ENCODE results near the gene ADIPOR1.
"Not testable (repeated sequence)": the region's sequence is repeated elsewhere in the genome, so short reads cannot be mapped to it uniquely, and the experiment has no call there.

Gene ADIPOR1

DNA sequence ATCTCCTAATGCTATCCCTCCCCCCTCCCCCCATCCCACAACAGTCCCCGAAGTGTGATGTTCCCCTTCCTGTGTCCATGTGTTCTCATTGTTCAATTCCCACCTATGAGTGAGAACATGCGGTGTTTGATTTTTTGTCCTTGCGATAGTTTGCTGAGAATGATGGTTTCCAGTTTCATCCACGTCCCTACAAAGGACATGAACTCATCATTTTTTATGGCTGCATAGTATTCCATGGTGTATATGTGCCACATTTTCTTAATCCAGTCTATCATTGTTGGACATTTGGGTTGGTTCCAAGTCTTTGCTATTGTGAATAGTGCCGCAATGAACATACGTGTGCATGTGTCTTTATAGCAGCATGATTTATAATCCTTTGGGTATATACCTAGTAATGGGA lies 21.7 kb downstream of the ADIPOR1 start:
- DNase-seq (ENCODE audit: low spot score): not testable (repeated sequence)

DNA sequence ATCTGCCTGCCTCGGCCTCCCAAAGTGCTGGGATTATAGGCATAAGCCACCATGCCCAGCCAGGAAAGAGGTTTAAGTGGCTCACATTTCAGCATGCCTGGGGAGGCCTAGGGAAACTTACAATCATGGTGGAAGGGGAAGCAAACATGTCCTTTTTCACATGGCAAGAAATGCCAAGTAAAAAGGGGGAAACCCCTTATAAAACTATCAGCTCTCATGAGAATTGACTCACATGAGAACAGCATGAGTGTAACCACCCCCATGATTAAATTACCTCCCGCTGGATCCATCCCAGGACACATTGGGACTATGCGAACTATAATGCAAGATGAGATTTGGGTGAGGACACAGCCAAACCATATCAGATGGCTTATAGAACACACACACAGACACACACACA lies 22.3 kb downstream of the ADIPOR1 start:
- no peak for DNase-seq (ENCODE audit: low spot score)

DNA sequence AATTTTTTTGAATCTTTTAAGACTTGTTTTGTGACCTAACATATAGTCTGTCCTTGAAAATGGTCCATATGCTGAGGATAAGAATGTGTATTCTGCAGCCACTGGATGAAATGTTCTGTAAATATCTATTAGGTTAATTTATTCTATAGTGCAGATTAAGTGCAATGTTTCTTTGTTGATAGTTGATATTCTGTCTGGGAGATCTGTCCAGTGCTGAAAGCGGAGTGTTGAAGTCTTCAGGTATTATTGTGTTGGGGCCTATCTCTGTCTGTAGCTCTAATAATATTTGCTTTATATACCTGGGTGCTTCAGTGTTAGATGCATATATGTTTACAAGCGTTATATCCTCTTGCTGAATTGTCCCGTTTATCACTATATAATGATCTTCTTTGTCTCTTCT lies 23.4 kb downstream of the ADIPOR1 start:
- no peak for DNase-seq (ENCODE audit: low spot score)

DNA sequence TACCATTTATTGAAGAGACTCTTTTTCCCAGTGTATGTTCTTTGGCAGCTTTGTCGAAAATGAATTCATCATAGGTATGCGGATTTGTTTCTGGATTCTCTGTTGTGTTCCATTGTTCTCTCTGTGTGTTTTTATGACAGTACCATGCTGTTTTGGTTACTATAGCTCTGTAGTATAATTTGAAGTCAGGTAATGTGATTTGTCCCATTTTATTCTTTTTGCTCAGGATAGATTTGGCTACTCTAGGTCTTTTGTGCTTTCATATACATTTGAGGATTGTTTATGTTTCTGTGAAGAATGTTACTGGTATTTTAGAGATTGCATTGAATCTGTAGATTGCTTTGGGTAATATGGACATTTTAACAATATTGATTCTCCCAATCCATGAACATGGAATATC lies 25.6 kb downstream of the ADIPOR1 start:
- DNase-seq (ENCODE audit: low spot score): no peak

DNA sequence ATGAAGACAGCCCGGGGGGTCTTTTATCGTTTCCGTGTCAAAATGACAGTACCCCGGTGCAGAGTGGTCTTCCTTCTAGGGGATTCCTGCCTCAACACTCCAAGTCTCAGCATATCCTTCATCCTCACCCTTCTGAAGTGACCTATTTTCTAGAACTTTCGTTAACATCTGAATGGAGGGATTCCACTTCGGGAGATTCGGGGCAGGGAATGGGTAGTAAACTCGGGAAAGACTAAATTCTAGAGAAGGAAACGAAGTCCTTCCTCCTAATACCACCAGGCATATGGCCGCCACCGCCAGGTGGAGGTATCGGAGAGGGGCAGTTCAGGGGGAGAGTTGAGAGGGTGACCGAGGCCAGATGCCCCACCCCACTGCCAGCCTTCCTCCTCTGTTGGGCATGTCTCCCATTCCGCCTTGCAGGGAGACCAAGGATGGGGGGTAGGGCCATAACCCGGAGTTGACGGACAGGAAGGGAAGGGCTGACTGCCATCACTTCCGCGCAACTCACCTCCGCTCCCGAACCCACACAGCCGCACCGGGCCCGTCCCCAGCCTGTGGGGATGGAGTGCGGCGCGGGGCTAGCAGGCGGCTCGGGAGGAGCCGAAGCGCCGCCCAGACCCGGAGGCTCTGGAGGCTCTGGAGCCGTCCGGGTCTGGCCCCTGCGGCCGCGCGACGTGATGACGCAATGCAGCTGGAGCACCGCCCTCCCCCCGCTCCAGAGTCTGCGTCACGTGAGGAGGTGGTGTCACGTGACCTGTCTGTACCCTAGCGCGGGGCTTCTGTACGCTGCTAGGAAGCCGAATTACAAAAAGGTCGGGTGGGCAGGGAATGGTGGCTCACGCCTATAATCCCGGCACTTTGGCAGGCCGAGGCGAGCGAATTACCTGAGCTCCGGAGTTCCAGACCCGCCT lies 31.3 kb downstream of the ADIPOR1 start, which contains the start of gene KLHL12:
Gene KLHL12 (minus strand): TSS at position 654 of the 911 bp plus-strand sequence. CDS start 2,072 bp downstream, outside the sequence.
- peak; percentile 96 for DNase-seq (ENCODE audit: low spot score)

DNA sequence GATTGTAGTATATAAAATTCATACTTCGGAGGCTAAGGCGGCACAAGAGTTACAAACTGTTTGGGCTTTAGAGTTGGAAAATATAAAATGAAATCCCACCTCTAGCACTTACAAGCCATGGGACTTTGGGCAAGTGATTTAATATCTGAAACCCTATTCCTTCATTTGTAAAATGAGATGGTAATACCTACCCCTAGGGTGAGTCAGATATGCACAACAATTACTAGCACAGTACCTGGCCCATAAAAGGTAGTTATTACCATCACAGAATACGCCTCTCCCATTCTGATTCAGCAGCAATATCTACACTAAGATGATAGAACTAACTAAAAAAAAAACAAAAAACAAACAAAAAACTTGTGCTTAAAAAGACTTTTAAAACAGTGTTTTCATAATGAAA lies 34.6 kb downstream of the ADIPOR1 start:
- DNase-seq (ENCODE audit: low spot score): no peak

DNA sequence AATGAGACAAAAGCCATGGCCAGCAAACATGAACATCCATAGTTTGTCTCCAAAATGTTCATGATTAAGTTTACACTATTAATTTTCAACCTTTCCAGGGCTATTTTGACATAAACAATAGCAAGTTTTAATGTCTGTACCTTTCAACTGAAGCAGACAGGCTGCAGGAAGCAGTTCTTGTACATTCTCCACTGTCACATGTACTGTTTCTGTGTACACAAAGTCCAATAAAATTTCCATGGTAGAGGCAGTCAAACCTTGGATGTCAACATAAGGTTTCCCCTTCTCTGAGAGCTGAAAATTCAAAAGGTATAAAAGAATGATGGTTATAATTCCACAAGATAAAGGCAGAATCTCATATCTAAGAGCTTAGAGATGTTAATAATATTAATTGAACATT lies 38.5 kb downstream of the ADIPOR1 start:
- DNase-seq (ENCODE audit: low spot score): no peak

DNA sequence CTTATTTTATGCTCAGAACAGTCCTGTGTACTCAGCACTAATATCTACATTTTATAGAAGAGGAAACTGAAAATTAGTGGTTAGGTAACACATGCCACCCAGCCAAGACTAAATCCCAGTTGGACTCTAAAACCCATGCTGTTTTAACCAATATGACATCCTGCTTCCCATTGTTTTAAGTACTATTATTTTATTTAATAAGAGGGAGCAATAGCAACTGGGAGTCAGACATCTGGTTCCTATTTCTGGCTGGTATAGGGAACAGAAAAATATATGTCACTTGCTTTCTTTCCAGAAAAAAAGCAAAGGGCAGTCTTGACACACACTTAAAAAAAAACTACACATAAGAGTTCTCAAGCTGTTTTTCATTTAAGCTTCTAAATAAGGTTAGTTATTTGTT lies 43.0 kb downstream of the ADIPOR1 start:
- DNase-seq (ENCODE audit: low spot score): no peak

DNA sequence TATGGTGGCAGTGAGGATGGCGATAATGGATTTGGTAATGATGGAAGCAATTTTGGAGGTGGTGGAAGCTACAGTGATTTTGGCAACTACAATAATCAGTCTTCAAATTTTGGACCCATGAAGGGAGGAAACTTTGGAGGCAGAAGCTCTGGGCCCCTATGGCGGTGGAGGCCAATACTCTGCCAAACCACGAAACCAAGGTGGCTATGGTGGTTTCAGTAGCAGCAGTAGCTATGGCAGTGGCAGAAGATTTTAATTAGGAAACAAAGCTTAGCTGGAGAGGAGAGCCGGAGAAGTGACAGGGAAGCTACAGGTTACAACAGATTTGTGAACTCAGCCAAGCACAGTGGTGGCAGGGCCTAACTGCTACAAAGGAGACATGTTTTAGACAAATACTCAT lies 45.6 kb downstream of the ADIPOR1 start:
- not testable (repeated sequence) for DNase-seq (ENCODE audit: low spot score)

DNA sequence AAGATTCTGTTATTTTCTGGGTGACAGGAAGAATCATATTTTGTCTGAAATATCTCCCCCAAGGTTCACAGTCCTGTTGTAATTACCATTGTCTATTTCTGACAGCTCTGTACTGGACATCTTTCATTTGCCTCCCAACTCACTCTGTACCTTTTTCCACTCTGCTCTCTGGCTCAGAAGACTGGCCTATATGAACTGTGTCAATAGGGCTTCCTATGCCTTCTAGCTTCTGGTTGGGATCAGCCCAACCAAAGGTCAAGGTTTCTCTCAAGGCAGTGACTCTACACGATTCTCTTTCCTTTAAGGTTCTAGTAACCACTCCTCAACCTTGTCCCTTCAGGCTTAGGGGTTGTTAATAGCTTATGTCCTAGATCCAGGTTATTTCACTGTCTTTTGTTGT lies 48.6 kb downstream of the ADIPOR1 start:
- no peak for DNase-seq (ENCODE audit: low spot score)

DNA sequence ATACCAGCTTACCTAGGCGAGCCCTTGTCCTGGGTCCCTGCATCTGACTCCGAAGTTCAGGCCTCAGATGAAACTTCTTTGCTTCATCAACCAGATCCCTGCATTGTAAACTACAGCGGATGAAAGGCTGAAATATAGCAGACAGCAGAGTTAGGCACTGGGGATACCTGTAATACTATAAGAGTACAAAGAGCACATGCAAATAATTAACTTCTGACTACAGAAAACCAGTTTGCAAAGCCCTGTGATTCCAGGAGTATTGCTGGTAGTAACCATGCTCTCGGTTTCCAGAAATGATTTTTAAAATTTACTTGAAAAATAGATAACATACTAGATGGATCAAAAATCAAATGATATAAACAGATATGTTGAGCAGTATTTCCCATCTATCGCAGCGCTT lies 49.1 kb downstream of the ADIPOR1 start:
- DNase-seq (ENCODE audit: low spot score): no peak

DNA sequence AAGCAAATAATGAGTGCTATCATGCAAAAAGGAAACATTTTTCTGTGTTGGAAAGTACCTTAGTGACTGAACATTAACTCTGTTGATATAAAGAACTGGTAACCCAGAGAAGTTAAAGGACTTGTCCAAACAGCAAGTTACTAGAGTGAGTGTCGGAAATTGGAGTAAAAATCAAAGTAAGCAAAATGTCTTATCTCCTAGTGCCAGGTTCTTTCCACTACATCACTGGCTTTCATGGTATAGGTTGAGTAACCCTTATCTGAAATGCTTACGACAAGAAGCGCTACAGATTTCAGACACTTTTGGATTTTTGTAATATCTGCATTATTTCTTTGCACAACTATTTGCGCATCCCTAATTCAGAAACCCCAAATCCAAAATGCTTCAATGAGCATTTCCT lies 52.8 kb downstream of the ADIPOR1 start:
- no peak for DNase-seq (ENCODE audit: low spot score)

DNA sequence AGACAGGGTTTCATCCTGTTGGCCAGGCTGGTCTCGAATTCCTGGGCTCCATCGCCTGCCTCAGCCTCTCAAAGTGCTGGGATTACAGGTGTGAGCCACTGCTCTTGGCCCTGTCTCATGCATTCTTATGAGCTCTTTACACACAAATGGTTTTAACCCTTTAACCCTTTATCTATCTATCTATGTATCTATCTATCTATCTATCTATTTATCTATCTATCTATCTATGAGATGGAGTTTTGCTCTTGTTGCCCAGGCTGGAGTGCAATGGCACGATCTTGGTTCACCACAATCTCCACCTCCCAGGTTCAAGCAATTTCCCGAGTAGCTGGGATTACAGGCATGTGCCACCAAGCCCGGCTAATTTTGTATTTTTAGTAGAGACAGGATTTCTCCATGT lies 54.3 kb downstream of the ADIPOR1 start:
- DNase-seq (ENCODE audit: low spot score): not testable (repeated sequence)

DNA sequence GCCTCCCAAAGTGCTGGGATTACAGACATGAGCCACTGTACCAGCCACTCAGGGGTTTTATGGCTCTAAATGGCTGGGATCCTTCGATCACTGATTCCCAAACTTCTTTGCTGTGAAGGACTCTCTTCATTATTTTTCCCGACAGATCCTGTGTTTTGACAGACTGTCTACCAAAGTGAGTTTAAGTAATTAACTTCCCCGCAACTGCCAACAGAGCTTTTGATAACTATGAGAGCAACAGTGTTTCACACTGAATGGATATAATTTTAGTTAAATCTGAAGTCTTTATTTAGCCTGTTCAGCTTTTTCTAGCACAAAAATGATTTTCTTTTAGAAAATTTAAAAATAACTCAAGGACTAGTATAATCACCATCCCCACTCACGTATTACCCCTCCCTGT lies 56.6 kb downstream of the ADIPOR1 start:
- no peak for DNase-seq (ENCODE audit: low spot score)

DNA sequence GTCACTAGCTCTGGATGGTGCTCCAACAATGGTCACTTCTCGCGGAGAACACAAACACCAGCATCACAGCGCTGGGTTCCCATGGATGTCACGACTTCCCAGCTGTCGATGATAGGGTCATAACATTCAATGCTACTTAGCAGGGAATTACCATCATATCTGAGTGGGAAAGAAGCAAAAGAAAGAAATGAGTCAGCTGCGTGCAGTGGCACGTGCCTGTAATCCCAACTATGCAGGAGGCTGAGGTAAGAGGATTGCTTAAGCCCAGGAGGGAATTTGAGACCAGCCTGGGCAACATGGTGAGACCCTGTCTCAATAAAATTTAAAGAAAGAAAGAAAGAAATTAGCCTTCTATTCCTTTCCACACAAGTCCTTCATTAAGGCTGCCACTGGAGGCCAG lies 65.6 kb downstream of the ADIPOR1 start:
- DNase-seq (ENCODE audit: low spot score): no peak

Measured in activated CD4-positive, alpha-beta T cell treated with anti-CD3 and anti-CD28 coated beads, Interleukin-2, Interleukin-4, amounts not matched to agents 100 ng/mL and 50 ng/mL, durations not matched to agents 16 hours and 8 hours (primary cell).